Central memory CD8-positive, alpha-beta T cell (primary cell): ENCODE data around the gene FOXJ3.

Source experiments
- ATAC-seq: fragments of 150-1000 bp; cut with Tn5 transposase; replicated peaks from 2 replicates; pipeline ENCODE4 v1.10.0; 2022; ENCODE audit warnings: mild to moderate bottlenecking, moderate FRiP score, moderate number of reproducible peaks; ENCODE audit not compliant: poor library complexity, severe bottlenecking; ENCODE audit errors: extremely low read depth
- DNase-seq, 2 donors: peaks; one replicate each; pipeline ENCODE4 v3.0.0; 2021; ENCODE audit warnings: low spot score in 2 of 2
- H3K27ac Mint-ChIP-seq: one replicate; pipeline ENCODE4 v1.8.0; 2022; ENCODE audit warnings: low read depth, mild to moderate bottlenecking, moderate library complexity, mixed read lengths
- H3K27me3 Mint-ChIP-seq: one replicate; pipeline ENCODE4 v1.8.0; 2022; ENCODE audit warnings: mixed read lengths
- H3K36me3 Mint-ChIP-seq: one replicate; pipeline ENCODE4 v1.8.0; 2022; ENCODE audit warnings: mild to moderate bottlenecking, moderate library complexity, mixed read lengths; ENCODE audit not compliant: insufficient read depth
- H3K4me1 Mint-ChIP-seq: one replicate; pipeline ENCODE4 v1.8.0; 2022; ENCODE audit warnings: mixed read lengths
- H3K4me3 Mint-ChIP-seq: one replicate; pipeline ENCODE4 v1.8.0; 2022; ENCODE audit warnings: mild to moderate bottlenecking, moderate library complexity, mixed read lengths
- H3K9me3 Mint-ChIP-seq: one replicate; pipeline ENCODE4 v1.8.0; 2022; ENCODE audit warnings: mixed read lengths

FOXJ3 gene

GRCh38 chr1:42163536-42164503, 171.2 kb downstream of the FOXJ3 start:
- DNase-seq: no peak
- H3K9me3 Mint-ChIP-seq: peaks cover 5% of the 10 kb centered on the region
- H3K27ac Mint-ChIP-seq: no peak overlapping the region
- H3K4me1 Mint-ChIP-seq: no peaks in the 10 kb centered on the region
- no peak overlapping the region for H3K4me3 Mint-ChIP-seq
- no peaks in the 10 kb centered on the region for H3K36me3 Mint-ChIP-seq
- peaks cover 25% of the 10 kb centered on the region for H3K27me3 Mint-ChIP-seq
- ATAC-seq: no peak

DNA sequence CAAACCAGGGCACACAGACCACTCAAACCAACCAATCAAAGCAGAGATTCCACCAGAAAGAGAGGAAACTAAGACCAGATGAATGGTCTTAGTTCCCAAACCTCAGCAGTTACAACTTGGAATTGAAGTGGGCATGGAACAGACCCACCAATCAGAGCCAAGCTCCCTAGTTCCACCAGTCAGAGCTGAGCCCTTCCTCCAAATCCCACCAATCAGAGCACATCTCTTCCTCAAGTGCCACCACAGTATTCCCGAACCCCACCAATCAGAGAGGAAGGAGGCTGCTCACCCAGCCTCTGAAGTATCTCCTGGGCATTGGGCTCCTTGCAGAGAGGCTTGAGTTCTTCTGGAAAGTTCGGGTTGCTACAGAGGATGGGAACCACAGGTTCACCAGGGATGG, 171.9 kb downstream of the FOXJ3 start:
- Mint-ChIP-seq H3K4me3 (no peak overlapping the region), H3K27me3 (peaks cover 25% of the 10 kb centered on the region), H3K9me3 (peaks cover 5% of the 10 kb centered on the region), H3K27ac (no peak overlapping the region), H3K36me3 (no peaks in the 10 kb centered on the region), H3K4me1 (peaks cover under 1% of the 10 kb centered on the region)
- DNase-seq (no peak), ATAC-seq (no peak)

- no peak overlapping the region for H3K4me3 Mint-ChIP-seq
- H3K27me3 Mint-ChIP-seq: peaks cover 25% of the 10 kb centered on the region
- no peaks in the 10 kb centered on the region for H3K36me3 Mint-ChIP-seq
- H3K27ac Mint-ChIP-seq: no peak overlapping the region
- peaks cover 9% of the 10 kb centered on the region for H3K4me1 Mint-ChIP-seq
- peaks cover 5% of the 10 kb centered on the region for H3K9me3 Mint-ChIP-seq
- ATAC-seq (no peak), DNase-seq (no peak)
Measured at GRCh38 chr1:42162181-42162580, 172.9 kb downstream of the FOXJ3 start.

DNA sequence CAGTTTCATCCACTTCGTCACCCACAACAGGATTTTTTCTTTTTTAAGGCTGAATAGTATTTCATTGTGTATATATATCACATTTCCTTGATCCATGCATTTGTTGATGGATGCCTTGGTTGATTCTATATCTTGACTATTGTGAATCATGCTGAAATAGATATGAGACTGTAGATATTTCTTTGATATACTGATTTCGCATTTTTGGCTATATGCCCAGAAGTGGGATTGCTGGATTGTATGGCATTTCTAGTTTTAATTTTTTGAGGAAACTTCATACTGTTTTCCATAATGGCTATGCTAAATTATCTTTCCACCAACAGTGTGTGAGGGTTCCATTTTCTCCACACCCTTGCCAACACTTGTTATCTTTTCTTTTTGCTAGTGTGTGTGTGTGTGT, 176.8 kb downstream of the FOXJ3 start:
- H3K4me1 Mint-ChIP-seq: peaks cover 9% of the 10 kb centered on the region

GRCh38 chr1:42157667-42158066, 177.4 kb downstream of the FOXJ3 start:
- H3K27me3 Mint-ChIP-seq: peaks cover 39% of the 10 kb centered on the region
- peaks cover 5% of the 10 kb centered on the region for H3K9me3 Mint-ChIP-seq
- no peak overlapping the region for H3K27ac Mint-ChIP-seq
- ATAC-seq (peak; percentile 14), DNase-seq (no peak)
- no peak overlapping the region for H3K4me3 Mint-ChIP-seq
- H3K4me1 Mint-ChIP-seq: peaks cover 9% of the 10 kb centered on the region
- no peaks in the 10 kb centered on the region for H3K36me3 Mint-ChIP-seq

More for the DNA sequence above, 176.8 kb downstream of the FOXJ3 start:
- Mint-ChIP-seq H3K4me3 (no peak overlapping the region), H3K27ac (no peak overlapping the region), H3K9me3 (peaks cover 5% of the 10 kb centered on the region), H3K36me3 (no peaks in the 10 kb centered on the region), H3K27me3 (peaks cover 36% of the 10 kb centered on the region)
- no peak for ATAC-seq
- DNase-seq: no peak

- Mint-ChIP-seq H3K4me3 (no peak overlapping the region), H3K36me3 (no peaks in the 10 kb centered on the region), H3K4me1 (peaks cover 9% of the 10 kb centered on the region), H3K27ac (no peak overlapping the region), H3K9me3 (no peaks in the 10 kb centered on the region), H3K27me3 (peaks cover 34% of the 10 kb centered on the region)
- ATAC-seq (no peak), DNase-seq (no peak)
Measured at GRCh38 chr1:42155362-42155761, 179.7 kb downstream of the FOXJ3 start.

DNA sequence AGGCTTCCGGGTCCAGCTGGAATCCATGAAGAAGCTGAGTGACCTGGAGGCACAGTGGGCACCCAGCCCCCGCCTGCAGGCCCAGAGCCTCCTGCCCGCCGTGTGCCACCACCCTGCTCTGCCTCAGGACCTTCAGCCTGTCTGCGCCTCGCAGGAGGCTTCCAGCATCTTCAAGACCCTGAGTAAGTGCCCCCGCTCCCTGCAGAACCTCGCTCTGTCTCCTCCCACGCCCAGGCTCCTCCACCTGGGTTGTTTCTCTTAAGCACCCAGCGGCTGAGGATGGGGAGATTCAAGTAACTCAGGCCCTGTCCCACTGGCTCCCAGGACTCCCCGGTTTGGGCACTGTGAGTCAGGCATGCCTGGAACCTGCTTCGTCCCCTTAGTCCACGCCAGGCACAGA, 180.3 kb downstream of the FOXJ3 start:
- H3K4me3 Mint-ChIP-seq: no peak overlapping the region
- H3K4me1 Mint-ChIP-seq: peaks cover 9% of the 10 kb centered on the region
- DNase-seq (no peak), ATAC-seq (no peak)
- H3K9me3 Mint-ChIP-seq: no peaks in the 10 kb centered on the region
- H3K36me3 Mint-ChIP-seq: no peaks in the 10 kb centered on the region
- no peak overlapping the region for H3K27ac Mint-ChIP-seq
- H3K27me3 Mint-ChIP-seq: peaks cover 37% of the 10 kb centered on the region

GRCh38 chr1:42153624-42154023, 181.4 kb downstream of the FOXJ3 start:
- H3K27ac Mint-ChIP-seq: no peak overlapping the region
- no peak for ATAC-seq
- no peaks in the 10 kb centered on the region for H3K36me3 Mint-ChIP-seq
- no peaks in the 10 kb centered on the region for H3K9me3 Mint-ChIP-seq
- DNase-seq: no peak
- H3K27me3 Mint-ChIP-seq: peaks cover 37% of the 10 kb centered on the region
- H3K4me1 Mint-ChIP-seq: peaks cover 9% of the 10 kb centered on the region
- H3K4me3 Mint-ChIP-seq: no peak overlapping the region

- DNase-seq (no peak), ATAC-seq (no peak)
- H3K27ac Mint-ChIP-seq: no peak within 1 kb of the TSS
- H3K4me3 Mint-ChIP-seq: no peak within 1 kb of the TSS
- H3K4me1 Mint-ChIP-seq: peaks cover 8% of the 10 kb centered on the region
- H3K36me3 Mint-ChIP-seq: no peaks in the 10 kb centered on the region
- no peaks in the 10 kb centered on the region for H3K9me3 Mint-ChIP-seq
- peaks cover 37% of the 10 kb centered on the region for H3K27me3 Mint-ChIP-seq
Measured at GRCh38 chr1:42152907-42153600, 182.0 kb downstream of the FOXJ3 start, which contains the start of gene GUCA2B. Gene GUCA2B, plus strand, starts transcription at chr1:42153410. Its CDS starts 41 bp downstream, at chr1:42153451.

DNA sequence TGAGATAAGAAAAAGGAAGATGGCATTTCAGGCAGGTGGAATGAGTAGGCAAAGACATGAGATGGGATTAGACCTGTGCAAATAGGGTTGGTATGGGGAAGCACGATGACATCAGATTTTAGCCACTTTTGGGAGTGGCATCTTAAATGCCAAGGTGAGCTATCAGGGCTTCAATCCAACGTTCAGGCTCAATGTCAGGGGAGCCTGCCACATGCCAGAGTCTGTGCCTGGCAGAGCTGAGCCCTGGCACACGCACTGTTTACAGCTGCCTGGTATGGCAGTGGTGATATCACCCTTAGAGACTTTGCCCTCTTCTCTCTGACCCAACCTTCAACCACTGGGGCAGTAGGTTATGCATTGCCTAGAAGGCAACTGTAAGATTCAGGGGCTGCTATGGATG, 182.9 kb downstream of the FOXJ3 start:
- DNase-seq (no peak), ATAC-seq (no peak)

GRCh38 chr1:42150651-42151050, 184.4 kb downstream of the FOXJ3 start:
- no peak for ATAC-seq
- Mint-ChIP-seq H3K27me3 (peaks cover 37% of the 10 kb centered on the region), H3K4me1 (no peaks in the 10 kb centered on the region), H3K27ac (no peak overlapping the region), H3K9me3 (no peaks in the 10 kb centered on the region), H3K4me3 (no peak overlapping the region), H3K36me3 (no peaks in the 10 kb centered on the region)
- DNase-seq: no peak

More for the DNA sequence above, 182.9 kb downstream of the FOXJ3 start:
- no peaks in the 10 kb centered on the region for H3K4me1 Mint-ChIP-seq
- H3K27me3 Mint-ChIP-seq: peaks cover 37% of the 10 kb centered on the region
- H3K4me3 Mint-ChIP-seq: no peak overlapping the region
- no peaks in the 10 kb centered on the region for H3K9me3 Mint-ChIP-seq
- H3K36me3 Mint-ChIP-seq: no peaks in the 10 kb centered on the region
- no peak overlapping the region for H3K27ac Mint-ChIP-seq

DNA sequence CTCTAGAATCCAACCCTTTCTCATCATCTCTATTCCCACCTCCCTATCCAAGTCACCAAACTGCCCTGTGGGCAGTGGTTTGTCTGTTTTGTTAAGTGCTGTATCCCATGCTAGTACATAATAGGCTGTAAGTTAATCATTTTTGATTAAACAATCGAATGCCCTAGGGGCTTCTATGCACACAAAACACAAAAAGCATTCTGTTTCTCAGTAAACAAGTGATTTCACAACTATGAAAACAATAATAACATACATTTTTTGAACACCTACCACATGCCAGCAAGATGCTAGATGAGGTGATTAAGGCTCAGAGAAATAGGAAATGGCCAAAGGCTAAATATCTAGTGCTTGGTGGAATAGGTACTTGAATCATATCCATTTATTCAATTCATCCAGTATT, 186.9 kb downstream of the FOXJ3 start:
- no peaks in the 10 kb centered on the region for H3K36me3 Mint-ChIP-seq
- H3K27me3 Mint-ChIP-seq: peaks cover 29% of the 10 kb centered on the region
- ATAC-seq (no peak), DNase-seq (no peak)
- H3K9me3 Mint-ChIP-seq: no peaks in the 10 kb centered on the region
- H3K4me1 Mint-ChIP-seq: no peaks in the 10 kb centered on the region
- no peak overlapping the region for H3K4me3 Mint-ChIP-seq
- H3K27ac Mint-ChIP-seq: no peak overlapping the region
